GM23338 (cell line): ENCODE data around the gene PFKFB2.

ENCODE experiments used
- CREB1 ChIP-seq: fragments of 250-450 bp; sonication (Bioruptor Pico); IDR thresholded peaks from 2 replicates; pipeline ENCODE4 v1.5.0; 2020; ENCODE audit warnings: low read depth, mild to moderate bottlenecking, moderate library complexity
- CTCF ChIP-seq, 2 experiments: fragments of 200-600 bp in 1 of 2; sonication (generic) in 1 of 2; conservative IDR thresholded peaks; 2 replicates each; pipeline versions ENCODE4 v1.5.1 to v1.6.1; 2016 to 2017; ENCODE audit warnings: antibody characterized with exemption in 2 of 2, low read depth in 2 of 2, mild to moderate bottlenecking in 2 of 2, moderate library complexity in 1 of 2

- no peak for TF ChIP-seq CREB1 (CRISPR knock-in tag)
- TF ChIP-seq CTCF (conservative IDR thresholded peaks at IDR 0.05; ENCODE audit: low read depth in 2 of 2), result no peak
Measured at GRCh38 chr1:207088161-207088560, 35.1 kb downstream of the PFKFB2 start.
